ENCODE measurements around the gene THRSP.
"Not testable (repeated sequence)": the region's sequence is repeated elsewhere in the genome, so short reads cannot be mapped to it uniquely, and the experiment has no call there.

The THRSP gene

DNA sequence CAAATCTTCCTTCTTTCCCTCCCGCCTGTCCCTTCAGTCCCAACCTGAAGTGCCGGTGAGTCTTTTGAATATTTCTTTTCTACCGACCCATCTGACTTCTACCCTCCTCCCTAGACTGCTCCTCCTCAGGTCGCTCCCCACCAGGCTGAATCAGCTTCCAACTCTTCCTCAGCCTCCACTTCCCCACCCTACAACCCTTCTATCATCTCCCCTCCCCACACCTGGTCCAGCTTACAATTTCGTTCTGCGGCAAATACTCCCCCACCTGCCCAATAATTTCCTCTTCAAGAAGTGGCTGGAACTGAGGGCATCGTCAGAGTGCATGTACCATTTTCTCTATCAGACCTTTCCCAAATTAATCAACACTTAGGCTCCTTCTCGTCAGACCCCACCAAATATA lies 18.5 kb downstream of the THRSP start:
- TF ChIP-seq POLR2A (IDR thresholded peaks at IDR 0.05; ENCODE audit: low read depth, low read length) (no peak), POLR2AphosphoS5 (IDR thresholded peaks at IDR 0.05; ENCODE audit: low read depth, low read length) (no peak), TAF1 (IDR thresholded peaks at IDR 0.05; ENCODE audit: low read depth, low read length) (no peak), PAX5 (IDR thresholded peaks at IDR 0.05; ENCODE audit: insufficient read depth, low read length, severe bottlenecking) (no peak), SPI1 (IDR thresholded peaks at IDR 0.05; ENCODE audit: low read depth, low read length) (no peak), POU2F2 (IDR thresholded peaks at IDR 0.05; ENCODE audit: low read depth, low read length) (no peak)
- DNase-seq (ENCODE audit: insufficient read length, low spot score) (no peak), FAIRE-seq (no peak)

DNA sequence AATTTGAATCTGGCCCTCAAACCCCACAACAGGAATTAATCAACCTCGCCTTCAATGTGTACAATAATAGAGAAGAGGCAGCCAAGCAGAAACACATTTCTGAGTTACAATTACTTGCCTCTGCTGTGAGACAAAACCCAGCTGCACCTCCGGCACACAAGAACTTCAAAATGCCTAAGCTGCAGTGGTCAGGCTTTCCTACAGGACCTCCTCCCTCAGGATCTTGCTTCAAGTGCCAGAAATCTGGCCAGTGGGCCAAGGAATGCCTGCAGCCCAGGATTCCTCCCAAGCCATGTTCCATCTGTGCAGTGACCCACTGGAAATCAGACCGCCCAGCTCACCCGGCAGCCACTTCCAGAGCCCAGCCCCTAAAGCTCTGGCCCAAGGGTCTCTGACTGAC lies 19.4 kb downstream of the THRSP start:
- FAIRE-seq (no peak), DNase-seq (ENCODE audit: insufficient read length, low spot score) (no peak)
- TF ChIP-seq PAX5 (IDR thresholded peaks at IDR 0.05; ENCODE audit: insufficient read depth, low read length, severe bottlenecking) (no peak), SPI1 (IDR thresholded peaks at IDR 0.05; ENCODE audit: low read depth, low read length) (no peak), POU2F2 (IDR thresholded peaks at IDR 0.05; ENCODE audit: low read depth, low read length) (no peak), POLR2AphosphoS5 (IDR thresholded peaks at IDR 0.05; ENCODE audit: low read depth, low read length) (no peak), POLR2A (IDR thresholded peaks at IDR 0.05; ENCODE audit: low read depth, low read length) (no peak), TAF1 (IDR thresholded peaks at IDR 0.05; ENCODE audit: low read depth, low read length) (no peak)

DNA sequence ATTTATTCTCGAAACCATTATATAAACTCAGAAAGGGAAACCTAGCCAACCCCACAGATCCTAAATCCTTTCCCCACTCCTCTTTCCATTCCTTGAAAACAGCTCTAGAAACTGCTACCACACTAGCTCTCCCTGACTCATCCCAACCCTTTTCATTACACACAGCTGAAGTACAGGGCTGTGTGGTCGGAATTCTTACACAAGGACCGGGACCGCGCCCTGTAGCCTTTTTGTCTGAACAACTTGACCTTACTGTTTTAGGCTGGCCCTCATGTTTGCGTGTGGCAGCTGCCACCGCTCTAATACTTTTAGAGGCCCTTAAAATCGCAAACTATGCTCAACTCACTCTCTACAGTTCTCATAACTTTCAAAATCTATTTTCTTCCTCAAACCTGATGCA lies 20.8 kb downstream of the THRSP start:
- not testable (repeated sequence) for DNase-seq (ENCODE audit: insufficient read length, low spot score); FAIRE-seq

DNA sequence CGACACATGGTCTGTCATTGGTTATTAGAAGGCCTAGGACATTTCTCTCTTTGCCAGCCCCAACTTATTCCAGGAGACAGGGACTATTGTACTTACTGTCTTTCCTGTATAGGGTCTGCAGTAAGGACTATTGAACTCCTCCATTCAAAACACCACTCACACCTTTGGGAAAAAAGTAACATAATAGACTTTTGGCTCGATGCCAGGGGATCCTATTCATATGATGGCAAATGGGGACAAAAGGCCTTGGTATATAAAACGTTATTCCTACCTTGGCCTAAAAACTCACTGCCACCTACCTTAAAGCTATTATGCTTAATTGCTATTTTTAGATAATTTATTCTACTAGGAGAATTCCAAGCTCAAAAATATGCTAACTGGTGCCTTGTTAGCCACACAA lies 22.3 kb downstream of the THRSP start:
- no peak for TF ChIP-seq PAX5 (IDR thresholded peaks at IDR 0.05; ENCODE audit: insufficient read depth, low read length, severe bottlenecking)
- no peak for TF ChIP-seq TAF1 (IDR thresholded peaks at IDR 0.05; ENCODE audit: low read depth, low read length)
- no peak for TF ChIP-seq SPI1 (IDR thresholded peaks at IDR 0.05; ENCODE audit: low read depth, low read length)
- no peak for TF ChIP-seq POU2F2 (IDR thresholded peaks at IDR 0.05; ENCODE audit: low read depth, low read length)
- no peak for TF ChIP-seq POLR2AphosphoS5 (IDR thresholded peaks at IDR 0.05; ENCODE audit: low read depth, low read length)
- no peak for TF ChIP-seq POLR2A (IDR thresholded peaks at IDR 0.05; ENCODE audit: low read depth, low read length)
- FAIRE-seq (no peak), DNase-seq (ENCODE audit: insufficient read length, low spot score) (no peak)

DNA sequence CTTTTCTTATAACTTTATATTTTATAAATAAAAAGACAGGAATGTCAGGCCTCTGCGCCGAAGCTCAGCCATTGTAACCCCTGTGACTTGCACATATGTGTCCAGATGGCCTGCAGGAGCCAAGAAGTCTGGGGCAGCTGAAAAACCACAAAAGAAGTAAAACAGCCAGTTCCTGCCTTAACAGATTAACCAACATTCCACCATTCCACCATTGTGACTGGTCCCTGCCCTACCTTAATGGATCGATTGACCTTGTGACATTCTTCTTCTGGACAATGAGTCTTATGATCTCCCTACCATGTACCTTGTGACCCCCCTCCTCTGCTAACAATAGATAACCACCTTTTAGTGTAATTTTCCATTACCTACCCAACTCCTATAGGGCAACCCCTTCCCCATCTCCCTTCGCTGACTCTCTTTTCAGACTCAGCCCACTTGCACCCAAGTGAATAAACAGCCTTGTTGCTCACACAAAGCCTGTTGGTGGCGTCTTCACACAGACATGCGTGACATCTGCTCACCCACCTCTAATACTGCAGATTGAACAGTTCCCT lies 22.9 kb downstream of the THRSP start:
- FAIRE-seq; DNase-seq (ENCODE audit: insufficient read length, low spot score): not testable (repeated sequence)

DNA sequence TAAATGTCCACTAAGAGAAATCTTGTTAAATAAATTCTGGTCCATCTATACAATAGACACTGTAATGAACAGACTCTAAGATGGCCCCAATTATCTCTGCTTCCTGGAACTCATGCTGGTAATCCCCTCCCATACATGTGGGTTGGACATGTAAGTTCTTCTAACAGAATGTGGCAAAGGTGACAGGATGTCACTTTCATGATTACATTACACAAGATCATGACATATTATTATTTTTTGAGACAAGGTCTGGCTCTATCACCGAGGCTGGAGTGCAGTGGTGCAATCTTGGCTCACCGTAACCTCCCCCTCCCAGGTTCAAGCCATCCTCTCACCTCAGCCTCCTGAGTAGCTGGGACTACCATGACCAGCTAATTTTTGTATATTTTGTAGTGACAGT lies 30.6 kb downstream of the THRSP start:
- TF ChIP-seq POLR2A (IDR thresholded peaks at IDR 0.05; ENCODE audit: low read depth, low read length): no peak
- no peak for TF ChIP-seq POU2F2 (IDR thresholded peaks at IDR 0.05; ENCODE audit: low read depth, low read length)
- no peak for TF ChIP-seq TAF1 (IDR thresholded peaks at IDR 0.05; ENCODE audit: low read depth, low read length)
- no peak for TF ChIP-seq POLR2AphosphoS5 (IDR thresholded peaks at IDR 0.05; ENCODE audit: low read depth, low read length)
- no peak for TF ChIP-seq SPI1 (IDR thresholded peaks at IDR 0.05; ENCODE audit: low read depth, low read length)
- TF ChIP-seq PAX5 (IDR thresholded peaks at IDR 0.05; ENCODE audit: insufficient read depth, low read length, severe bottlenecking): no peak
- no peak for FAIRE-seq
- DNase-seq (ENCODE audit: insufficient read length, low spot score): no peak

DNA sequence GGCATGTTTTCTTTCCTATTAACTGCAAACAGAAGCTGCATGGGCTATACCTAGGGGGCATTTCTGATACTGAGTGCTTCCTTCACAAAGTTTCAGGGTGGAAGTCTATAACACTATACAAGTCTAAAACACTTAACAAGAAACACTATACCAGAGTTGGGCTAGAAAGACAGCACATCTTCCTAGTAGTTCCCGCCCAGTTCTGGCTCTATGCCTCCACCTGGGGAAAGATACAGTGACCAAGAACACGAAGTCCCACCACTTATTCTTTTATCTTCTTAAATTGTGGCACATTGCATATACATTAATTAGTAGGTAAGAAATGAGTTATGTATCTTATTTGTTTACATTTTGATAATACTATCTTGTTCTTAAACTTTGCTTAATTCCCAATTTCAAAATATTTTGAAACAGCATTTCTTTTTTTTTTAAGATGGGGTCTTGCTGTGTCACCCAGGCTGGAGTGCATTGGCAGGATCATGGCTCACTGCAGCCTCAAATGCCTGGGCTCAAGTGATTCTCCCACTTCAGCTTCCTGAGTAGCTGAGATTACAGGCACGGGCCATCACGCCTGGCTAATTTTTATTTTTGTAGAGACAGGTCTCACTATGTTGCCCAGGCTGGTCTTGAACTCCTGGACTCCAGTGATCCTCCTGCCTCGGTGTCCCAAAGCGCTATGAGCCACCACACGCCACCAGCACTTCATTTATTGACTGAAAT lies 34.2 kb downstream of the THRSP start:
- FAIRE-seq (no peak), DNase-seq (ENCODE audit: insufficient read length, low spot score) (no peak)
- TF ChIP-seq SPI1 (IDR thresholded peaks at IDR 0.05; ENCODE audit: low read depth, low read length) (no peak), TAF1 (IDR thresholded peaks at IDR 0.05; ENCODE audit: low read depth, low read length) (no peak), POU2F2 (IDR thresholded peaks at IDR 0.05; ENCODE audit: low read depth, low read length) (no peak), PAX5 (IDR thresholded peaks at IDR 0.05; ENCODE audit: insufficient read depth, low read length, severe bottlenecking) (no peak), POLR2A (IDR thresholded peaks at IDR 0.05; ENCODE audit: low read depth, low read length) (no peak), POLR2AphosphoS5 (IDR thresholded peaks at IDR 0.05; ENCODE audit: low read depth, low read length) (no peak)

DNA sequence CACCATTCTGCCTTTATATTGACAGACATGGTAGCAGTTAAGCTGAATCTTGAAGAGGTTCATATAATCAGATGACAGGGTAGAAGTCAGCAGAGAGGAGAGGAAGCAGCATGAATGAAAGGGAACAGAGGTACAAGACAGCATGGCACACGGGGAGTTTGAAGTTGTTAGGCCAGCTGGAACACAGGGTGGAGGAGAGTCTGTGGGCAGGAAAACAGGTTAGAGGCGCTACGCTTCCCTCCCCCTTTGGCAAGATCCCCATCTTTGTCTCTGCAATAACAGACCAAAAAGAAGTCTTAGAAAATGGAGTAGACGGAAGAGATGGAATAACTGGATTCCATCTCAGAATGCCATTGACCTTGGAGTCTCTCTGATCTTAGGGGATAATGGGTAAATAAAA lies 36.0 kb downstream of the THRSP start:
- DNase-seq (ENCODE audit: insufficient read length, low spot score): no peak
- FAIRE-seq: peak; percentile 63
- TF ChIP-seq TAF1 (IDR thresholded peaks at IDR 0.05; ENCODE audit: low read depth, low read length): no peak
- no peak for TF ChIP-seq SPI1 (IDR thresholded peaks at IDR 0.05; ENCODE audit: low read depth, low read length)
- no peak for TF ChIP-seq POLR2AphosphoS5 (IDR thresholded peaks at IDR 0.05; ENCODE audit: low read depth, low read length)
- TF ChIP-seq PAX5 (IDR thresholded peaks at IDR 0.05; ENCODE audit: insufficient read depth, low read length, severe bottlenecking): no peak
- TF ChIP-seq POU2F2 (IDR thresholded peaks at IDR 0.05; ENCODE audit: low read depth, low read length): no peak
- TF ChIP-seq POLR2A (IDR thresholded peaks at IDR 0.05; ENCODE audit: low read depth, low read length): no peak

DNA sequence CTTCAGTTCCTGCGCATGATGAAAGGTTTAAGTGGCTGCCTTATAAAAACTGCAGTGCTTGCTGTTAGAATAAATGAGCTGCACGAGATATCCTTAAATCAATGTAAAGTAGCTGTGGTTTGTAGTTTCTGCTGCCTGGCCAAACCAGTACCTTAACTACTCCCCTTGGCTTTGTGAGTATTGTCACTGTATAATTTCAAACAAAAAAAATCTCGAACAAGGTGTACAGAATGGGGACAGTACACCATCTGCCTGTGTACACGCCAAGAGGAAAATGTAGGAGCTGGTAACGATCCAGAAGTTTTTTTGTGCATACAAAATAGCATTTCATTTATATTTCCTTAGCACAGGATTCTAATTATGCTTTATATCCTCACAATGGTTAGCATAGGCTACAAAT lies 36.6 kb downstream of the THRSP start:
- TF ChIP-seq PAX5 (IDR thresholded peaks at IDR 0.05; ENCODE audit: insufficient read depth, low read length, severe bottlenecking): no peak
- TF ChIP-seq POLR2A (IDR thresholded peaks at IDR 0.05; ENCODE audit: low read depth, low read length): no peak
- no peak for TF ChIP-seq POLR2AphosphoS5 (IDR thresholded peaks at IDR 0.05; ENCODE audit: low read depth, low read length)
- no peak for TF ChIP-seq POU2F2 (IDR thresholded peaks at IDR 0.05; ENCODE audit: low read depth, low read length)
- no peak for TF ChIP-seq TAF1 (IDR thresholded peaks at IDR 0.05; ENCODE audit: low read depth, low read length)
- DNase-seq (ENCODE audit: insufficient read length, low spot score): no peak
- FAIRE-seq: no peak

DNA sequence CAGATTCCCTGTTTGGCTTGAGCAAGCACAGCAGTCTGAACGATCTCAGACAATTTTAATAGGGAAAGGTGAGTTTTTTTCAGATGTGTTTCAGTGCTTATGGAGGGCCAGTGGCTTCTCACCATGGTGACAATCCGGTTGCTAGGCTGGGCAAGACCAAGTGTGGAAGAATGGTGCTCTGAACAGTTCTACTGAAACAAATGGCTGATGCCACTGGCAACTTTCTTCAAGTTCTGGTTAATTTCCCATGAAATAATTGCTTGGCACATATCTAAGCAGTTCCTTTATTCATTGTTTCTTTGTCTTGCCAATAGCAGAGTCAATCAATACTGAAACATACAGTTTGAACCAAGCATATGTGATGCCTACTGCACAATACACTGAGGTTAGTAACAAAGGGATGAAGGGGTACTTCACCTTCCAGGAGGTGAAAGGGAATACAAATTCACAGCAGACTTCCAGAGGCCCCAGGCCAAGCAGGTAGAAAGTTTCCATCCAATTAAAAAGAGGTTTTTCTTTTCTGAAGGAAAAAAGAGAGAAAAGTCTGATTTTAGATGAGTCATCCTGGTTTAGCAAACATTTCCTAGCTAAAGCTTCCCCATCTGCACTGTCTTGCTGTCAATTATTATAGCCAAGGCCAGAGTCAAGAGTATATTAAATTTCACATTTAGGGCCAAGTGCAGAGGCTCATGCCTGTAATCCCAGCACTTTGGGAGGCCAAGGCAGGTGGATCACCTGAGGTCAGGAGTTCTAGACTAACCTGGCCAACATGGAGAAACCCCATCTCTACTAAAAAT lies 37.2 kb downstream of the THRSP start:
- FAIRE-seq: no peak
- no peak for DNase-seq (ENCODE audit: insufficient read length, low spot score)
- TF ChIP-seq SPI1 (IDR thresholded peaks at IDR 0.05; ENCODE audit: low read depth, low read length) (no peak), TAF1 (IDR thresholded peaks at IDR 0.05; ENCODE audit: low read depth, low read length) (no peak), POLR2A (IDR thresholded peaks at IDR 0.05; ENCODE audit: low read depth, low read length) (no peak), POLR2AphosphoS5 (IDR thresholded peaks at IDR 0.05; ENCODE audit: low read depth, low read length) (no peak), POU2F2 (IDR thresholded peaks at IDR 0.05; ENCODE audit: low read depth, low read length) (no peak), PAX5 (IDR thresholded peaks at IDR 0.05; ENCODE audit: insufficient read depth, low read length, severe bottlenecking) (no peak)
